Measurements from ENCODE around the gene GNB5.
"Not testable (repeated sequence)": the region's sequence is repeated elsewhere in the genome, so short reads cannot be mapped to it uniquely, and the experiment has no call there.

Gene GNB5

GRCh38 chr15:52191207-52191606 lies at the start of gene GNB5:
Gene GNB5 (minus strand): TSS chr15:52191392. CDS start chr15:52184676, 6,716 bp downstream.
- no peak for DNase-seq

- DNase-seq = no peak
Measured at GRCh38 chr15:52240166-52240565, 49.0 kb upstream of the GNB5 start.

GRCh38 chr15:52238989-52239525 lies 47.9 kb upstream of the GNB5 start:
- DNase-seq = not testable (repeated sequence)

- DNase-seq = no peak
Measured at GRCh38 chr15:52238149-52238548, 47.0 kb upstream of the GNB5 start.

- no peak for DNase-seq
Measured at GRCh38 chr15:52236013-52236412, 44.8 kb upstream of the GNB5 start.

GRCh38 chr15:52234596-52235541 lies 43.7 kb upstream of the GNB5 start:
- DNase-seq = no peak

GRCh38 chr15:52233405-52233804 lies 42.2 kb upstream of the GNB5 start:
- no peak for DNase-seq

GRCh38 chr15:52232327-52232726 lies 41.1 kb upstream of the GNB5 start:
- DNase-seq = no peak

- no peak for DNase-seq
Measured at GRCh38 chr15:52230073-52230472, 38.9 kb upstream of the GNB5 start.

GRCh38 chr15:52228921-52229320 lies 37.7 kb upstream of the GNB5 start:
- DNase-seq = no peak

GRCh38 chr15:52227456-52227855 lies 36.3 kb upstream of the GNB5 start:
- DNase-seq = peak; percentile 1

GRCh38 chr15:52225230-52225629 lies 34.0 kb upstream of the GNB5 start:
- no peak for DNase-seq

- no peak for DNase-seq
Measured at GRCh38 chr15:52224211-52224610, 33.0 kb upstream of the GNB5 start.

GRCh38 chr15:52221730-52222129 lies 30.5 kb upstream of the GNB5 start:
- DNase-seq = no peak

- no peak for DNase-seq
Measured at GRCh38 chr15:52220937-52221660, 29.9 kb upstream of the GNB5 start.

GRCh38 chr15:52220251-52220650 lies 29.1 kb upstream of the GNB5 start:
- DNase-seq = no peak

GRCh38 chr15:52218816-52219215 lies 27.6 kb upstream of the GNB5 start:
- no peak for DNase-seq

GRCh38 chr15:52218371-52218770 lies 27.2 kb upstream of the GNB5 start:
- no peak for DNase-seq

- no peak for DNase-seq
Measured at GRCh38 chr15:52217186-52217585, 26.0 kb upstream of the GNB5 start.

- no peak for DNase-seq
Measured at GRCh38 chr15:52214553-52214952, 23.4 kb upstream of the GNB5 start.

- no peak for DNase-seq
Measured at GRCh38 chr15:52213206-52213605, 22.0 kb upstream of the GNB5 start.

GRCh38 chr15:52208306-52208946 lies 17.2 kb upstream of the GNB5 start:
- DNase-seq = no peak

GRCh38 chr15:52207191-52207590 lies 16.0 kb upstream of the GNB5 start:
- DNase-seq = no peak

All from NCI-H1417 treated with DMSO at 0.1 percent for 48 hours (cell line).